HepG2 (cell line): ENCODE data around the gene CSNK2A1. TPM values are rescaled to one million over a fixed set of nuclear protein-coding genes. Genes with fewer than 3 reads are reported as not detected.

Source experiments
- IRF9 ChIP-seq: sonication (generic); formaldehyde crosslinking; IDR thresholded peaks from 2 replicates; pipeline ENCODE4 v1.8.0; 2022; ENCODE audit warnings: missing genetic modification reagents, mild to moderate bottlenecking, borderline replicate concordance
- MAFK ChIP-seq, 2 experiments: IDR thresholded peaks in 1 of 2; conservative IDR thresholded peaks in 1 of 2; 2 replicates each; pipeline ENCODE4 v1.6.1; 2011; ENCODE audit warnings: improper control_type of control experiment in 2 of 2, low read length in 2 of 2
- POGK ChIP-seq: sonication (generic); formaldehyde crosslinking; conservative IDR thresholded peaks from 2 replicates; pipeline ENCODE4 v1.8.0; 2022; ENCODE audit warnings: mild to moderate bottlenecking, moderate library complexity, missing genetic modification reagents
- THRA ChIP-seq: sonication (generic); formaldehyde crosslinking; IDR thresholded peaks from 2 replicates; pipeline ENCODE4 v1.4.0; 2020; ENCODE audit warnings: missing genetic modification reagents, borderline replicate concordance
- ZNF788 ChIP-seq: sonication (generic); formaldehyde crosslinking; IDR thresholded peaks from 2 replicates; pipeline ENCODE4 v1.5.0; 2020; ENCODE audit warnings: mild to moderate bottlenecking, missing genetic modification reagents, borderline replicate concordance
- polyA plus RNA-seq, 8 experiments: library from polyadenylated mRNA; depleted of rRNA in 3 of 8; stranded (reverse) in 7 of 8; unstranded in 1 of 8; fragments of >200 nt; fragmentation: Illumina TruSeq in 4 of 8; extraction: Trizol in 4 of 8; gene quantifications; 2 replicates each; pipeline versions ENCODE4 v1.2.1 to v1.2.3, GENCODE V29; 2011 to 2016; ENCODE audit warnings: low read depth in 4 of 8, missing spikeins in 1 of 8, mixed read lengths in 1 of 8; ENCODE audit not compliant: insufficient read depth in 1 of 8
- total RNA-seq, 5 experiments: library from RNA; depleted of rRNA; stranded (reverse); fragments of >200 nt; fragmentation: Illumina TruSeq; extraction: Trizol; gene quantifications; 2 replicates each; pipeline ENCODE4 v1.2.3, GENCODE V29; 2016; ENCODE audit warnings: low read depth in 1 of 5
- TF ChIP-seq, protein P1 (sequence below): sonication (generic); formaldehyde crosslinking; IDR thresholded peaks from 2 replicates; pipeline ENCODE4 v1.9.0; 2021; ENCODE audit warnings: missing genetic modification reagents, borderline replicate concordance
- TF ChIP-seq, protein P2 (sequence below): sonication (generic); formaldehyde crosslinking; conservative IDR thresholded peaks from 2 replicates; pipeline ENCODE4 v1.4.0; 2020; ENCODE audit warnings: missing genetic modification reagents
- TF ChIP-seq, protein P3 (sequence below): sonication (generic); formaldehyde crosslinking; IDR thresholded peaks from one replicate; pipeline ENCODE4 v1.5.1; 2020; ENCODE audit warnings: mild to moderate bottlenecking, missing genetic modification reagents; ENCODE audit errors: not compliant biosample characterization

Gene CSNK2A1
- total and polyA plus RNA-seq, 2 of the 13 experiments (the other 11 are each of a cell fraction or from before 2014, with no cell fraction given), result 153 to 231 TPM

GRCh38 chr20:561437-562231, 18.0 kb upstream of the CSNK2A1 start (continued):
- TF ChIP-seq, protein P1, sequence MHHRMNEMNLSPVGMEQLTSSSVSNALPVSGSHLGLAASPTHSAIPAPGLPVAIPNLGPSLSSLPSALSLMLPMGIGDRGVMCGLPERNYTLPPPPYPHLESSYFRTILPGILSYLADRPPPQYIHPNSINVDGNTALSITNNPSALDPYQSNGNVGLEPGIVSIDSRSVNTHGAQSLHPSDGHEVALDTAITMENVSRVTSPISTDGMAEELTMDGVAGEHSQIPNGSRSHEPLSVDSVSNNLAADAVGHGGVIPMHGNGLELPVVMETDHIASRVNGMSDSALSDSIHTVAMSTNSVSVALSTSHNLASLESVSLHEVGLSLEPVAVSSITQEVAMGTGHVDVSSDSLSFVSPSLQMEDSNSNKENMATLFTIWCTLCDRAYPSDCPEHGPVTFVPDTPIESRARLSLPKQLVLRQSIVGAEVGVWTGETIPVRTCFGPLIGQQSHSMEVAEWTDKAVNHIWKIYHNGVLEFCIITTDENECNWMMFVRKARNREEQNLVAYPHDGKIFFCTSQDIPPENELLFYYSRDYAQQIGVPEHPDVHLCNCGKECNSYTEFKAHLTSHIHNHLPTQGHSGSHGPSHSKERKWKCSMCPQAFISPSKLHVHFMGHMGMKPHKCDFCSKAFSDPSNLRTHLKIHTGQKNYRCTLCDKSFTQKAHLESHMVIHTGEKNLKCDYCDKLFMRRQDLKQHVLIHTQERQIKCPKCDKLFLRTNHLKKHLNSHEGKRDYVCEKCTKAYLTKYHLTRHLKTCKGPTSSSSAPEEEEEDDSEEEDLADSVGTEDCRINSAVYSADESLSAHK (CRISPR knock-in tag), result no peak
- TF ChIP-seq, protein P2, sequence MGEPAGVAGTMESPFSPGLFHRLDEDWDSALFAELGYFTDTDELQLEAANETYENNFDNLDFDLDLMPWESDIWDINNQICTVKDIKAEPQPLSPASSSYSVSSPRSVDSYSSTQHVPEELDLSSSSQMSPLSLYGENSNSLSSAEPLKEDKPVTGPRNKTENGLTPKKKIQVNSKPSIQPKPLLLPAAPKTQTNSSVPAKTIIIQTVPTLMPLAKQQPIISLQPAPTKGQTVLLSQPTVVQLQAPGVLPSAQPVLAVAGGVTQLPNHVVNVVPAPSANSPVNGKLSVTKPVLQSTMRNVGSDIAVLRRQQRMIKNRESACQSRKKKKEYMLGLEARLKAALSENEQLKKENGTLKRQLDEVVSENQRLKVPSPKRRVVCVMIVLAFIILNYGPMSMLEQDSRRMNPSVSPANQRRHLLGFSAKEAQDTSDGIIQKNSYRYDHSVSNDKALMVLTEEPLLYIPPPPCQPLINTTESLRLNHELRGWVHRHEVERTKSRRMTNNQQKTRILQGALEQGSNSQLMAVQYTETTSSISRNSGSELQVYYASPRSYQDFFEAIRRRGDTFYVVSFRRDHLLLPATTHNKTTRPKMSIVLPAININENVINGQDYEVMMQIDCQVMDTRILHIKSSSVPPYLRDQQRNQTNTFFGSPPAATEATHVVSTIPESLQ (CRISPR knock-in tag), result no peak
- TF ChIP-seq MAFK (conservative IDR thresholded peaks at IDR 0.05 in 1 of 2, IDR thresholded peaks at IDR 0.05 in 1 of 2; ENCODE audit: low read length in 2 of 2), result no peak
- no peak for TF ChIP-seq POGK
- TF ChIP-seq IRF9 (CRISPR knock-in tag), result no peak
- peak; percentile 72; the same call in 1 of the 2 replicates for TF ChIP-seq THRA
- TF ChIP-seq, protein P3, sequence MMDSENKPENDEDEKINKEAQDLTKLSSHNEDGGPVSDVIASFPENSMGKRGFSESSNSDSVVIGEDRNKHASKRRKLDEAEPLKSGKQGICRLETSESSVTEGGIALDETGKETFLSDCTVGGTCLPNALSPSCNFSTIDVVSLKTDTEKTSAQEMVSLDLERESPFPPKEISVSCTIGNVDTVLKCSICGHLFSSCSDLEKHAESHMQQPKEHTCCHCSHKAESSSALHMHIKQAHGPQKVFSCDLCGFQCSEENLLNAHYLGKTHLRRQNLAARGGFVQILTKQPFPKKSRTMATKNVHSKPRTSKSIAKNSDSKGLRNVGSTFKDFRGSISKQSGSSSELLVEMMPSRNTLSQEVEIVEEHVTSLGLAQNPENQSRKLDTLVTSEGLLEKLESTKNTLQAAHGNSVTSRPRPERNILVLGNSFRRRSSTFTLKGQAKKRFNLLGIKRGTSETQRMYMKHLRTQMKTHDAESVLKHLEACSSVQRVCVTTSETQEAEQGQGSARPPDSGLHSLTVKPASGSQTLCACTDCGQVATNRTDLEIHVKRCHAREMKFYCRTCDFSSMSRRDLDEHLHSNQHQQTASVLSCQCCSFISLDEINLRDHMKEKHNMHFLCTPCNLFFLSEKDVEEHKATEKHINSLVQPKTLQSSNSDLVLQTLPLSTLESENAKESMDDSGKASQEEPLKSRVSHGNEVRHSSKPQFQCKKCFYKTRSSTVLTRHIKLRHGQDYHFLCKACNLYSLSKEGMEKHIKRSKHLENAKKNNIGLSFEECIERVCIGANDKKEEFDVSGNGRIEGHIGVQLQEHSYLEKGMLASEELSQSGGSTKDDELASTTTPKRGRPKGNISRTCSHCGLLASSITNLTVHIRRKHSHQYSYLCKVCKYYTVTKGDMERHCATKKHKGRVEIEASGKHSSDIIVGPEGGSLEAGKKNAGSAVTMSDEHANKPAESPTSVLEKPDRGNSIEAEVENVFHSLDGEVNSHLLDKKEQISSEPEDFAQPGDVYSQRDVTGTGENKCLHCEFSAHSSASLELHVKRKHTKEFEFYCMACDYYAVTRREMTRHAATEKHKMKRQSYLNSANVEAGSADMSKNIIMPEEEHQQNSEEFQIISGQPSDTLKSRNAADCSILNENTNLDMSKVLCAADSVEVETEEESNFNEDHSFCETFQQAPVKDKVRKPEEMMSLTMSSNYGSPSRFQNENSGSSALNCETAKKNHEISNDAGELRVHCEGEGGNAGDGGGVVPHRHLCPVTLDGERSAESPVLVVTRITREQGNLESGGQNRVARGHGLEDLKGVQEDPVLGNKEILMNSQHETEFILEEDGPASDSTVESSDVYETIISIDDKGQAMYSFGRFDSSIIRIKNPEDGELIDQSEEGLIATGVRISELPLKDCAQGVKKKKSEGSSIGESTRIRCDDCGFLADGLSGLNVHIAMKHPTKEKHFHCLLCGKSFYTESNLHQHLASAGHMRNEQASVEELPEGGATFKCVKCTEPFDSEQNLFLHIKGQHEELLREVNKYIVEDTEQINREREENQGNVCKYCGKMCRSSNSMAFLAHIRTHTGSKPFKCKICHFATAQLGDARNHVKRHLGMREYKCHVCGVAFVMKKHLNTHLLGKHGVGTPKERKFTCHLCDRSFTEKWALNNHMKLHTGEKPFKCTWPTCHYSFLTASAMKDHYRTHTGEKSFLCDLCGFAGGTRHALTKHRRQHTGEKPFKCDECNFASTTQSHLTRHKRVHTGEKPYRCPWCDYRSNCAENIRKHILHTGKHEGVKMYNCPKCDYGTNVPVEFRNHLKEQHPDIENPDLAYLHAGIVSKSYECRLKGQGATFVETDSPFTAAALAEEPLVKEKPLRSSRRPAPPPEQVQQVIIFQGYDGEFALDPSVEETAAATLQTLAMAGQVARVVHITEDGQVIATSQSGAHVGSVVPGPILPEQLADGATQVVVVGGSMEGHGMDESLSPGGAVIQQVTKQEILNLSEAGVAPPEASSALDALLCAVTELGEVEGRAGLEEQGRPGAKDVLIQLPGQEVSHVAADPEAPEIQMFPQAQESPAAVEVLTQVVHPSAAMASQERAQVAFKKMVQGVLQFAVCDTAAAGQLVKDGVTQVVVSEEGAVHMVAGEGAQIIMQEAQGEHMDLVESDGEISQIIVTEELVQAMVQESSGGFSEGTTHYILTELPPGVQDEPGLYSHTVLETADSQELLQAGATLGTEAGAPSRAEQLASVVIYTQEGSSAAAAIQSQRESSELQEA (CRISPR knock-in tag), result no peak
- no peak; the same call in 1 of the 2 replicates for TF ChIP-seq ZNF788 (CRISPR knock-in tag)
